Activated B cell treated with CpG ODN at 0.5 μM for 24 hours (primary cell): ENCODE data around the gene ABCC5. TPM values are rescaled to one million over a fixed set of nuclear protein-coding genes. Genes with fewer than 3 reads are reported as not detected.

ENCODE experiments used
- ATAC-seq: fragments of 200-7000 bp; cut with Tn5 transposase; one replicate; pipeline ENCODE4 v1.10.0; 2021; ENCODE audit warnings: low read depth, mild to moderate bottlenecking, moderate library complexity
- CTCF ChIA-PET: fragments of 350-600 bp; sonication (Branson Sonifier 250); formaldehyde crosslinking; loops from one replicate; lab custom pipeline; 2021; ENCODE audit warnings: antibody characterized with exemption; lab: Charles Lee
- POLR2A ChIA-PET: fragments of 350-600 bp; sonication (Branson Sonifier 250); formaldehyde crosslinking; loops from one replicate; lab custom pipeline; 2021; ENCODE audit warnings: antibody characterized with exemption; lab: Charles Lee
- DNase-seq: peaks from one replicate; pipeline ENCODE4 v3.0.0; 2022
- H3K27ac Mint-ChIP-seq: one replicate; pipeline ENCODE4 v1.8.0; 2020; ENCODE audit warnings: mixed read lengths
- H3K27me3 Mint-ChIP-seq: one replicate; pipeline ENCODE4 v1.8.0; 2021; ENCODE audit warnings: mixed read lengths
- H3K36me3 Mint-ChIP-seq: one replicate; pipeline ENCODE4 v1.8.0; 2021; ENCODE audit warnings: low read depth, mixed read lengths
- H3K4me1 Mint-ChIP-seq: one replicate; pipeline ENCODE4 v1.8.0; 2021; ENCODE audit warnings: mixed read lengths
- H3K4me3 Mint-ChIP-seq: one replicate; pipeline ENCODE4 v1.8.0; 2020; ENCODE audit warnings: mild to moderate bottlenecking, mixed read lengths
- H3K9me3 Mint-ChIP-seq: one replicate; pipeline ENCODE4 v1.8.0; 2020; ENCODE audit warnings: mixed read lengths
- CTCF ChIP-seq: fragments of 200-600 bp; IDR thresholded peaks from one replicate; pipeline ENCODE4 v1.8.0; 2022; ENCODE audit warnings: antibody characterized with exemption, mild to moderate bottlenecking
- intact Hi-C: fragments of 100-400 bp; cut with micrococcal nuclease; formaldehyde crosslinking; loops from one replicate; pipeline ENCODE4 v1.15.1; 2024
- total RNA-seq: library from RNA; stranded (reverse); gene quantifications from 2 replicates; pipeline ENCODE4 v1.2.3, GENCODE V29; 2022

Gene ABCC5
- total RNA-seq, 1 donor from 2014 or later = 10.6 TPM

GRCh38 chr3:183921096-183921495, 96.6 kb downstream of the ABCC5 start:
- no peak overlapping the region for H3K27ac Mint-ChIP-seq
- no peak for ATAC-seq
- no peaks in the 10 kb centered on the region for H3K4me1 Mint-ChIP-seq
- no peak for TF ChIP-seq CTCF
- peaks cover 37% of the 10 kb centered on the region for H3K36me3 Mint-ChIP-seq
- H3K4me3 Mint-ChIP-seq = no peak overlapping the region
- no peaks in the 10 kb centered on the region for H3K9me3 Mint-ChIP-seq
- intact Hi-C loops = no loop called here
- no peak for DNase-seq
- CTCF ChIA-PET = no interaction called here
- POLR2A ChIA-PET = no interaction called here
- H3K27me3 Mint-ChIP-seq = no peaks in the 10 kb centered on the region

GRCh38 chr3:183920416-183920815, 97.3 kb downstream of the ABCC5 start:
- POLR2A ChIA-PET = no interaction called here
- no peak overlapping the region for H3K4me3 Mint-ChIP-seq
- intact Hi-C loops = no loop called here
- H3K27ac Mint-ChIP-seq = no peak overlapping the region
- ATAC-seq (no peak), DNase-seq (no peak)
- no peaks in the 10 kb centered on the region for H3K4me1 Mint-ChIP-seq
- CTCF ChIA-PET = no interaction called here
- H3K27me3 Mint-ChIP-seq = no peaks in the 10 kb centered on the region
- TF ChIP-seq CTCF = no peak
- no peaks in the 10 kb centered on the region for H3K9me3 Mint-ChIP-seq
- H3K36me3 Mint-ChIP-seq = peaks cover 36% of the 10 kb centered on the region

- no peak for TF ChIP-seq CTCF
- ATAC-seq (no peak), DNase-seq (no peak)
- H3K27me3 Mint-ChIP-seq = no peaks in the 10 kb centered on the region
- CTCF ChIA-PET = interaction anchor here (0.9 kb wide), 1 partner anchor 21 kb away, joined by 3 read pairs; no protein-coding TSS in a partner anchor
- H3K27ac Mint-ChIP-seq = no peak overlapping the region
- POLR2A ChIA-PET = no interaction called here
- H3K36me3 Mint-ChIP-seq = peaks cover 21% of the 10 kb centered on the region
- H3K9me3 Mint-ChIP-seq = no peaks in the 10 kb centered on the region
- H3K4me3 Mint-ChIP-seq = no peak overlapping the region
- no peaks in the 10 kb centered on the region for H3K4me1 Mint-ChIP-seq
- intact Hi-C loops = no loop called here
Observed at GRCh38 chr3:183918178-183918577, 99.5 kb downstream of the ABCC5 start.

GRCh38 chr3:183917776-183918175, 99.9 kb downstream of the ABCC5 start:
- H3K36me3 Mint-ChIP-seq = peaks cover 18% of the 10 kb centered on the region
- no peak overlapping the region for H3K27ac Mint-ChIP-seq
- ATAC-seq (no peak), DNase-seq (no peak)
- ChIA-PET CTCF (no interaction called here), POLR2A (no interaction called here)
- no peak overlapping the region for H3K4me3 Mint-ChIP-seq
- intact Hi-C loops = no loop called here
- H3K27me3 Mint-ChIP-seq = no peaks in the 10 kb centered on the region
- no peak for TF ChIP-seq CTCF
- no peaks in the 10 kb centered on the region for H3K4me1 Mint-ChIP-seq
- no peaks in the 10 kb centered on the region for H3K9me3 Mint-ChIP-seq

- no peaks in the 10 kb centered on the region for H3K9me3 Mint-ChIP-seq
- no peak for TF ChIP-seq CTCF
- intact Hi-C loops = no loop called here
- H3K4me3 Mint-ChIP-seq = no peak overlapping the region
- H3K36me3 Mint-ChIP-seq = peaks cover 3% of the 10 kb centered on the region
- POLR2A ChIA-PET = no interaction called here
- H3K4me1 Mint-ChIP-seq = no peaks in the 10 kb centered on the region
- DNase-seq (no peak), ATAC-seq (no peak)
- CTCF ChIA-PET = no interaction called here
- H3K27me3 Mint-ChIP-seq = no peaks in the 10 kb centered on the region
- H3K27ac Mint-ChIP-seq = no peak overlapping the region
Observed at GRCh38 chr3:183914856-183915255, 102.8 kb downstream of the ABCC5 start.
